HAP-1 (cell line): Measurements from ENCODE around the gene CELF2.

Experiments
- DNase-seq, 2 experiments: peaks; one replicate each; pipeline ENCODE4 v3.0.0-alpha.2; 2016 to 2020; ENCODE audit warnings: low spot score in 2 of 2
- H3K27me3 ChIP-seq: fragments of 250-450 bp; sonication (Bioruptor Pico); 2 replicates; pipeline ENCODE4 v1.5.1; 2020; ENCODE audit warnings: low read depth, mild to moderate bottlenecking, moderate library complexity
- H3K36me3 ChIP-seq: fragments of 250-450 bp; sonication (Bioruptor Pico); replicated peaks from 2 replicates; pipeline ENCODE4 v1.5.1; 2020; ENCODE audit warnings: mild to moderate bottlenecking
- H3K4me1 ChIP-seq: fragments of 250-450 bp; sonication (Bioruptor Pico); 2 replicates; pipeline ENCODE4 v1.5.1; 2020; ENCODE audit warnings: mild to moderate bottlenecking
- H3K4me3 ChIP-seq: fragments of 250-450 bp; sonication (Bioruptor Pico); 2 replicates; pipeline ENCODE4 v1.5.1; 2020; ENCODE audit warnings: mild to moderate bottlenecking, moderate library complexity
- H3K9me3 ChIP-seq: fragments of 250-450 bp; sonication (Bioruptor Pico); 2 replicates; pipeline ENCODE4 v1.5.1; 2020; ENCODE audit warnings: mild to moderate bottlenecking, moderate library complexity
- in situ Hi-C: fragments of 300-500 bp; cut with MboI; formaldehyde crosslinking; loops from 3 replicates; pipeline ENCODE4 v1.14.3; 2020; ENCODE audit warnings: low sequenced_read_pairs, inconsistent platforms, mixed read lengths

CELF2 gene

GRCh38 chr10:11045487-11045886, 27.8 kb downstream of the CELF2 start:
- Histone ChIP-seq H3K36me3 (no peaks in the 10 kb centered on the region), H3K4me3 (no peak overlapping the region), H3K9me3 (no peaks in the 10 kb centered on the region), H3K27me3 (no peaks in the 10 kb centered on the region), H3K4me1 (peaks cover 5% of the 10 kb centered on the region)
- in situ Hi-C loops: loop anchor here (25.0 kb wide), 1 partner anchor 1708 kb away; no protein-coding TSS in a partner anchor
- DNase-seq: no peak

- H3K27me3 ChIP-seq: no peaks in the 10 kb centered on the region
- peaks cover 5% of the 10 kb centered on the region for H3K4me1 ChIP-seq
- DNase-seq: no peak
- in situ Hi-C loops: loop anchor here (25.0 kb wide), 1 partner anchor 1709 kb away; no protein-coding TSS in a partner anchor
- no peaks in the 10 kb centered on the region for H3K36me3 ChIP-seq
- no peaks in the 10 kb centered on the region for H3K9me3 ChIP-seq
- H3K4me3 ChIP-seq: no peak overlapping the region
These were observed 28.5 kb downstream of the CELF2 start for GRCh38 chr10:11045995-11046775.

- Histone ChIP-seq H3K4me3 (no peak overlapping the region), H3K36me3 (no peaks in the 10 kb centered on the region)
- in situ Hi-C loops: loop anchor here (25.0 kb wide), 1 partner anchor 1709 kb away; no protein-coding TSS in a partner anchor
These were observed 29.1 kb downstream of the CELF2 start for GRCh38 chr10:11046776-11047160.

GRCh38 chr10:11048707-11049278, 31.1 kb downstream of the CELF2 start:
- DNase-seq: no peak
- no peaks in the 10 kb centered on the region for H3K36me3 ChIP-seq
- peaks cover 5% of the 10 kb centered on the region for H3K4me1 ChIP-seq
- no peaks in the 10 kb centered on the region for H3K9me3 ChIP-seq
- in situ Hi-C loops: loop anchor here (25.0 kb wide), 1 partner anchor 1711 kb away; no protein-coding TSS in a partner anchor
- H3K27me3 ChIP-seq: no peaks in the 10 kb centered on the region
- H3K4me3 ChIP-seq: no peak overlapping the region

More at GRCh38 chr10:11046776-11047160, 29.1 kb downstream of the CELF2 start:
- no peaks in the 10 kb centered on the region for H3K9me3 ChIP-seq
- peaks cover 5% of the 10 kb centered on the region for H3K4me1 ChIP-seq
- no peaks in the 10 kb centered on the region for H3K27me3 ChIP-seq
- no peak for DNase-seq

- no peaks in the 10 kb centered on the region for H3K27me3 ChIP-seq
- H3K4me3 ChIP-seq: no peak overlapping the region
- peaks cover 5% of the 10 kb centered on the region for H3K4me1 ChIP-seq
- no peaks in the 10 kb centered on the region for H3K36me3 ChIP-seq
- in situ Hi-C loops: loop anchor here (25.0 kb wide), 1 partner anchor 1713 kb away; no protein-coding TSS in a partner anchor
- no peaks in the 10 kb centered on the region for H3K9me3 ChIP-seq
- no peak for DNase-seq
These were observed 32.1 kb downstream of the CELF2 start for GRCh38 chr10:11049806-11050205.

GRCh38 chr10:11050301-11051287, 32.9 kb downstream of the CELF2 start:
- in situ Hi-C loops: no loop called here
- H3K36me3 ChIP-seq: no peaks in the 10 kb centered on the region
- no peaks in the 10 kb centered on the region for H3K27me3 ChIP-seq
- H3K4me1 ChIP-seq: peaks cover 11% of the 10 kb centered on the region
- no peak overlapping the region for H3K4me3 ChIP-seq
- no peak for DNase-seq
- no peaks in the 10 kb centered on the region for H3K9me3 ChIP-seq

GRCh38 chr10:11057018-11057417, 39.3 kb downstream of the CELF2 start:
- H3K4me3 ChIP-seq: no peak overlapping the region
- H3K4me1 ChIP-seq: peaks cover 12% of the 10 kb centered on the region
- no peaks in the 10 kb centered on the region for H3K9me3 ChIP-seq
- DNase-seq: no peak
- H3K36me3 ChIP-seq: no peaks in the 10 kb centered on the region
- in situ Hi-C loops: no loop called here
- no peaks in the 10 kb centered on the region for H3K27me3 ChIP-seq

- no peak overlapping the region for H3K4me3 ChIP-seq
- peaks cover 12% of the 10 kb centered on the region for H3K4me1 ChIP-seq
- no peak for DNase-seq
- no peaks in the 10 kb centered on the region for H3K9me3 ChIP-seq
- H3K36me3 ChIP-seq: no peaks in the 10 kb centered on the region
- in situ Hi-C loops: no loop called here
- H3K27me3 ChIP-seq: no peaks in the 10 kb centered on the region
These were observed 39.8 kb downstream of the CELF2 start for GRCh38 chr10:11057448-11057847.

GRCh38 chr10:11057994-11058393, 40.3 kb downstream of the CELF2 start:
- Histone ChIP-seq H3K9me3 (no peaks in the 10 kb centered on the region), H3K36me3 (no peaks in the 10 kb centered on the region), H3K27me3 (no peaks in the 10 kb centered on the region), H3K4me1 (peaks cover 12% of the 10 kb centered on the region), H3K4me3 (no peak overlapping the region)
- in situ Hi-C loops: no loop called here
- DNase-seq: no peak

- Histone ChIP-seq H3K4me3 (no peak overlapping the region), H3K4me1 (peaks cover 12% of the 10 kb centered on the region), H3K36me3 (no peaks in the 10 kb centered on the region), H3K27me3 (no peaks in the 10 kb centered on the region), H3K9me3 (no peaks in the 10 kb centered on the region)
- in situ Hi-C loops: no loop called here
- DNase-seq: no peak
These were observed 41.3 kb downstream of the CELF2 start for GRCh38 chr10:11058965-11059364.

- in situ Hi-C loops: no loop called here
- no peak for DNase-seq
- Histone ChIP-seq H3K9me3 (no peaks in the 10 kb centered on the region), H3K4me1 (no peaks in the 10 kb centered on the region), H3K27me3 (no peaks in the 10 kb centered on the region), H3K36me3 (no peaks in the 10 kb centered on the region), H3K4me3 (no peak overlapping the region)
These were observed 46.2 kb downstream of the CELF2 start for GRCh38 chr10:11063856-11064255.

GRCh38 chr10:11064832-11065231, 47.2 kb downstream of the CELF2 start:
- in situ Hi-C loops: no loop called here
- H3K4me3 ChIP-seq: no peak overlapping the region
- no peaks in the 10 kb centered on the region for H3K27me3 ChIP-seq
- no peaks in the 10 kb centered on the region for H3K4me1 ChIP-seq
- DNase-seq: no peak
- no peaks in the 10 kb centered on the region for H3K36me3 ChIP-seq
- H3K9me3 ChIP-seq: no peaks in the 10 kb centered on the region

- no peaks in the 10 kb centered on the region for H3K4me1 ChIP-seq
- H3K4me3 ChIP-seq: no peak overlapping the region
- H3K9me3 ChIP-seq: no peaks in the 10 kb centered on the region
- no peaks in the 10 kb centered on the region for H3K36me3 ChIP-seq
- in situ Hi-C loops: no loop called here
- no peaks in the 10 kb centered on the region for H3K27me3 ChIP-seq
- DNase-seq: no peak
These were observed 47.9 kb downstream of the CELF2 start for GRCh38 chr10:11065567-11065966.
